WERI-Rb-1 (cell line): ENCODE results near the gene PANK2.

Source experiments
- DNase-seq: peaks from one replicate; pipeline ENCODE4 v3.0.0-alpha.2; 2020
- H3K27ac ChIP-seq: fragments of 250-450 bp; sonication (Bioruptor Pico); 2 replicates; pipeline ENCODE4 v1.5.1; 2020; ENCODE audit warnings: mild to moderate bottlenecking, moderate library complexity
- H3K27me3 ChIP-seq: fragments of 250-450 bp; sonication (Bioruptor Pico); 2 replicates; pipeline ENCODE4 v1.5.1; 2021; ENCODE audit warnings: mild to moderate bottlenecking, low read depth, moderate library complexity; ENCODE audit not compliant: insufficient read depth, severe bottlenecking
- H3K36me3 ChIP-seq: fragments of 250-450 bp; sonication (Bioruptor Pico); 2 replicates; pipeline ENCODE4 v1.5.1; 2020; ENCODE audit warnings: mild to moderate bottlenecking, moderate library complexity
- H3K4me3 ChIP-seq: 2 replicates; pipeline ENCODE4 v1.5.1; 2011; ENCODE audit warnings: low read depth, mild to moderate bottlenecking, control low read depth, low read length
- H3K9me3 ChIP-seq: fragments of 250-450 bp; sonication (Bioruptor Pico); 2 replicates; pipeline ENCODE4 v1.5.1; 2021; ENCODE audit warnings: mild to moderate bottlenecking, moderate library complexity; ENCODE audit not compliant: severe bottlenecking
- TF ChIP-seq, protein P1 (sequence below): IDR thresholded peaks from 2 replicates; pipeline ENCODE4 v1.5.1; 2011; ENCODE audit warnings: low read depth, mild to moderate bottlenecking, control low read depth, inconsistent platforms, low read length

PANK2 gene

DNA sequence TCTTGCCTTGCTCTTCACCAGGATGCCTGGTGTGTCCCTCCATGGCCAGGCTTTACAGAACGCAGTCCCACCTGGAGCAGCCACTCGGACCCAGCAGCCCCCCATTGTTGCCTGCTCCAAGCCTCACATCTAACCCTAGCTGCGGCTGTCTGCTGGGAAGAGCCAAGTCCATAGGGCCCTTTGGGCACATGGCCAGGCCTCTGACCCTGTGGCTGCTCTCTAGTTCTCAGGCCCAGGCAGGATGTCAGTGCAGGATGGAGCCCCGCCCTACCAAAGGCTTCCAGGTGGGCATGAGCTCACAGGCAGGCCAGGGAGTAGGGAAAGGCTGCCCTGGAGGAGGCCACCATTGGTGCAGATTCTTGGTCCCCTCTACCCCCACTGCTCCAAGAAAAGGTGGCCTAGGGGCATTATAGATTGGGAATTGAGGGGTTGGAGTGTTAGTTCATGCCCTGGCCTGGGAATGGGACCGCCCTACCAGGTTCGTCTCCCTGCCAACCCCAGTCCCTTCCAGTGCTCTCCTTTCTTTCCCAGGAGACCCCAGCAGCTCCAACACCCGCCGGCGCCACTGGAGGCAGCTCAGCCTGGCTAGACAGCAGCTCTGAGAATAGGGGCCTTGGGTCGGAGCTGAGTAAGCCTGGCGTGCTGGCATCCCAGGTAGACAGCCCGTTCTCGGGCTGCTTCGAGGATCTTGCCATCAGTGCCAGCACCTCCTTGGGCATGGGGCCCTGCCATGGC, 23.9 kb upstream of the PANK2 start:
- no peak overlapping the region for H3K4me3 ChIP-seq
- no peaks in the 10 kb centered on the region for H3K27me3 ChIP-seq
- H3K36me3 ChIP-seq: peaks cover 59% of the 10 kb centered on the region
- H3K27ac ChIP-seq: no peak overlapping the region
- TF ChIP-seq, protein P1, sequence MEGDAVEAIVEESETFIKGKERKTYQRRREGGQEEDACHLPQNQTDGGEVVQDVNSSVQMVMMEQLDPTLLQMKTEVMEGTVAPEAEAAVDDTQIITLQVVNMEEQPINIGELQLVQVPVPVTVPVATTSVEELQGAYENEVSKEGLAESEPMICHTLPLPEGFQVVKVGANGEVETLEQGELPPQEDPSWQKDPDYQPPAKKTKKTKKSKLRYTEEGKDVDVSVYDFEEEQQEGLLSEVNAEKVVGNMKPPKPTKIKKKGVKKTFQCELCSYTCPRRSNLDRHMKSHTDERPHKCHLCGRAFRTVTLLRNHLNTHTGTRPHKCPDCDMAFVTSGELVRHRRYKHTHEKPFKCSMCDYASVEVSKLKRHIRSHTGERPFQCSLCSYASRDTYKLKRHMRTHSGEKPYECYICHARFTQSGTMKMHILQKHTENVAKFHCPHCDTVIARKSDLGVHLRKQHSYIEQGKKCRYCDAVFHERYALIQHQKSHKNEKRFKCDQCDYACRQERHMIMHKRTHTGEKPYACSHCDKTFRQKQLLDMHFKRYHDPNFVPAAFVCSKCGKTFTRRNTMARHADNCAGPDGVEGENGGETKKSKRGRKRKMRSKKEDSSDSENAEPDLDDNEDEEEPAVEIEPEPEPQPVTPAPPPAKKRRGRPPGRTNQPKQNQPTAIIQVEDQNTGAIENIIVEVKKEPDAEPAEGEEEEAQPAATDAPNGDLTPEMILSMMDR: no peak
- no peak for DNase-seq
- H3K9me3 ChIP-seq: no peaks in the 10 kb centered on the region

DNA sequence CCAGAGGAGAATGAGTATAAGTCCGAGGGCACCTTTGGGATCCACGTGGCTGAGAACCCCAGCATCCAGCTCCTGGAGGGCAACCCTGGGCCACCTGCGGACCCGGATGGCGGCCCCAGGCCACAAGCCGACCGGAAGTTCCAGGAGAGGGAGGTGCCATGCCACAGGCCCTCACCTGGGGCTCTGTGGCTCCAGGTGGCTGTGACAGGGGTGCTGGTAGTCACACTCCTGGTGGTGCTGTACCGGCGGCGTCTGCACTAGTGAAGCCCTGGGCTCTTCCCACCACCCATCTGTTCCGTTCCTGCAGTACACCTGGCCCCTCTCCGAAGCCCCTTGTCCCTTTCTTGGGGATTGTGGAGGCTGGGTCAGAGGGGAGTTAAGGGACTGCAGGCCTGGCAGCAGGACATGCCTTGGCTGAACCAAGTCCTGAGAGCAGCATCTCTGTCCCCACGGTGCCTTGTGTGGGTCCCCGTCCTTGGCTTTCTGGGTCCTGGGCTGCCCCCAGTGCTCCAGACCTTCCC, 23.2 kb upstream of the PANK2 start:
- TF ChIP-seq, protein P1: no peak
- Histone ChIP-seq H3K4me3 (no peak overlapping the region), H3K27me3 (no peaks in the 10 kb centered on the region), H3K9me3 (no peaks in the 10 kb centered on the region), H3K36me3 (peaks cover 57% of the 10 kb centered on the region), H3K27ac (no peak overlapping the region)
- DNase-seq: no peak

DNA sequence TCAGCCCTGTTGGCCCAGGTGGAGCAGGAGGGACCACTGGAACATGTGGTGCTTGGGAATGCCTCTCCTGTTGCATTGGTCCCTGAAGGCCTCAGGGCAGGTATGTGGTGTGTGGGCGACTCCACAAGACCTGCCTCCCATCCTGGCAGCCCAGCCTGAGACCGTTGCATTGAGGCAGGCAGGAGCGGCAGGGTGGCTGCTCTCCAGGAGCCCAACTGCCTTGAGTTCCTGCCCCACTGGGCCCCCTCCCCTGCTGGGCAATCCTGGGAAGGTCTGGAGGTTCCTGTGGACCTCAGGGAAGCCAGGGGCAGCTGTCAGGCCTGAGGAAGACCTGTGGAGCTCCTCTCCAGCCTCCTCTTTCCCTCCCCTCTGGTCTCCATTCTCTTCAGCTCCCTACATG, 22.7 kb upstream of the PANK2 start:
- peaks cover 52% of the 10 kb centered on the region for H3K36me3 ChIP-seq
- no peak for DNase-seq
- TF ChIP-seq, protein P1: no peak
- no peaks in the 10 kb centered on the region for H3K27me3 ChIP-seq
- no peaks in the 10 kb centered on the region for H3K9me3 ChIP-seq
- H3K4me3 ChIP-seq: no peak overlapping the region
- H3K27ac ChIP-seq: peak overlapping the region; percentile 8; the same call in 1 of the 2 replicates

DNA sequence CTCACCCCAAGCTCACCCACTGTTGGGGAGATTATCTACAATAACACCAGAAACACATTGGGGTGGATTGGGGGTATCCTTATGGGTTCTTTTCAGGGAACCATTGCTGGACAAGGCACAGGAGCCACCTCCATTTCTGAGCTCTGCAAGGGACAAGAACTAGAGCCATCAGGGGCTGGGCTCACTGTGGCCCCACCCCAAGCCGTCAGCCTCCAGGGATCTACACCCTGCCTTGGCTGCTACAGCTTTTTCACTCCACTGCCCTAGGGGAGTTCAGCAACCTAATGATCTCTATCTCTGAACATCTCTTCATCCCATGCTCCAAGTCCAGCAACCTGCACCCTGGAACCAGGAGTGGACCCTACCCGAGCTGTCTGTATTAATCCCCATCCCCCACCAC, 21.4 kb upstream of the PANK2 start:
- peaks cover 2% of the 10 kb centered on the region for H3K9me3 ChIP-seq
- H3K27me3 ChIP-seq: no peaks in the 10 kb centered on the region
- no peak for DNase-seq
- H3K36me3 ChIP-seq: peaks cover 40% of the 10 kb centered on the region
- no peak overlapping the region for H3K4me3 ChIP-seq
- H3K27ac ChIP-seq: no peak overlapping the region
- TF ChIP-seq, protein P1: no peak

DNA sequence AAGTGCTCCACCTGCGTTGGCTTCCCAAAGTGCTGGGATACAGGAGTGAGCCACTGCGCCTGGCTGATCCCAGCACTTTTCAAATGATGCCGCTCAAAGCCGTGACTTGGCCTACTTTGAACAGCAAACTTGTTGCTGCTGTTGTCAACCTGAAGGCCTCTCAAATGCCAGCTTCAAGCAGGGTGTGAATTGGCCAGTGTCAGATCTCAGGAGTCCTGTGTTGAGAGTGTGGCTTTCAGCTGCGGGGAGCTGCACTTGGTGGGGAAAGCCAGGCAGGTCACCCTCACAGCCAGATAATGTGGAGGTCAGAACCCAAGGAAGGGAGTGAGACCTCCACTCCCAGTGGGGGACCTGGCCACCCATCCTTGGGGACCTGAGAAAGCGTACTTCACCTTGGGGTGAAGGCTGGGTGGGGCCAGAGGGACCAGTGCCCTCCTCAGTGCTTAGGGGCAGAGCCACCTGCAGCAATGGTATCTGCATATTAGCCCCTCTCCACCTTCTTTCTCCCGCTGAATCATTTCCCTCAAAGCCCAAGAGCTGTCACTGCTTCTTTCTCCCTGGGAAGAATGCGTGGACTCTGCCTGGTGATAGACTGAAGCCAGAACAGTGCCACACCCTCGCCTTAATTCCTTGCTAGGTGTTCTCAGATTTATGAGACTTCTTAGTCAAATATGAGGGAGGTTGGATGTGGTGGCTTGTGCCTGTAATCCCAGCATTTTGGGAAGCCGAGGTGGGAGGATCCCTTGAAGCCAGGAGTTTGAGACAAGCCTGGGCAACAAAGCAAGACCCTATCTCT, 19.1 kb upstream of the PANK2 start:
- Histone ChIP-seq H3K9me3 (peaks cover 2% of the 10 kb centered on the region), H3K27me3 (no peaks in the 10 kb centered on the region), H3K4me3 (no peak overlapping the region), H3K27ac (no peak overlapping the region), H3K36me3 (peaks cover 32% of the 10 kb centered on the region)
- no peak for DNase-seq
- TF ChIP-seq, protein P1: no peak
